ENCODE data around the gene CACNA2D3. TPM values are rescaled to one million over a fixed set of nuclear protein-coding genes. Genes with fewer than 3 reads are reported as not detected.

The CACNA2D3 gene
- total RNA-seq, 2 experiments from 2014 or later, result not detected

DNA sequence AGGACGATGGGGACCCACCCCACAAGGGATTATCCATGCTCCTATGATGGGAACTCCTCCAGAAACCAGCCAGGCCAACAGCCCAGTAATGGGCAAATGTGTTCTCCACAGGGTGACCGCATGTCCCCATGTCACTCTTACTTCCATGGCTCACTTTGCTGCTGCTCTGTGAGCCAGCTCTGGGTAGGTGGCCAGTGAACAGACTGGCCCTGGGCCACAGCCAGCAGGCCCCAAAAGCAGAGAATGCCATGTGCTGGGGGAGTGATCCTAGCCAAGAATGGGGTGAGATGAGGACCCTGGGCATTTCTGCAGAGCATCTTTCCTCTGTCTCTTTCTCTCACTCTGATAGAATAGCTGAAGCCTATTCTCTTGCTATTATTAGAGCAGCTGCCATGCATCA is 414.1 kb downstream of the CACNA2D3 start:
- ChIA-PET CTCF (ENCODE audit: unreplicated experiment) (no interaction called here), POLR2A (no interaction called here)
- Histone ChIP-seq H3K79me2 (ENCODE audit: insufficient read depth, low read depth, low read length) (no peaks in the 10 kb centered on the region), H3K4me3 (ENCODE audit: low read depth, low read length, poor library complexity, severe bottlenecking) (no peak overlapping the region), H3K9me3 (ENCODE audit: low read length) (no peaks in the 10 kb centered on the region), H3K27ac (ENCODE audit: low read depth, low read length, poor library complexity, severe bottlenecking) (no peak overlapping the region), H2AFZ (ENCODE audit: low read length) (no peak overlapping the region), H3K4me2 (ENCODE audit: low read length) (no peak overlapping the region), H3K9me2 (ENCODE audit: insufficient read depth, low read length) (no peaks in the 10 kb centered on the region), H4K20me1 (ENCODE audit: insufficient read depth, low read length) (no peaks in the 10 kb centered on the region), H3K36me3 (ENCODE audit: insufficient read depth, low read length) (no peaks in the 10 kb centered on the region), H3K4me1 (ENCODE audit: insufficient read depth, low read length, poor library complexity, severe bottlenecking) (no peaks in the 10 kb centered on the region)
- TF ChIP-seq, protein P1, sequence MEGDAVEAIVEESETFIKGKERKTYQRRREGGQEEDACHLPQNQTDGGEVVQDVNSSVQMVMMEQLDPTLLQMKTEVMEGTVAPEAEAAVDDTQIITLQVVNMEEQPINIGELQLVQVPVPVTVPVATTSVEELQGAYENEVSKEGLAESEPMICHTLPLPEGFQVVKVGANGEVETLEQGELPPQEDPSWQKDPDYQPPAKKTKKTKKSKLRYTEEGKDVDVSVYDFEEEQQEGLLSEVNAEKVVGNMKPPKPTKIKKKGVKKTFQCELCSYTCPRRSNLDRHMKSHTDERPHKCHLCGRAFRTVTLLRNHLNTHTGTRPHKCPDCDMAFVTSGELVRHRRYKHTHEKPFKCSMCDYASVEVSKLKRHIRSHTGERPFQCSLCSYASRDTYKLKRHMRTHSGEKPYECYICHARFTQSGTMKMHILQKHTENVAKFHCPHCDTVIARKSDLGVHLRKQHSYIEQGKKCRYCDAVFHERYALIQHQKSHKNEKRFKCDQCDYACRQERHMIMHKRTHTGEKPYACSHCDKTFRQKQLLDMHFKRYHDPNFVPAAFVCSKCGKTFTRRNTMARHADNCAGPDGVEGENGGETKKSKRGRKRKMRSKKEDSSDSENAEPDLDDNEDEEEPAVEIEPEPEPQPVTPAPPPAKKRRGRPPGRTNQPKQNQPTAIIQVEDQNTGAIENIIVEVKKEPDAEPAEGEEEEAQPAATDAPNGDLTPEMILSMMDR (conservative IDR thresholded peaks at IDR 0.05; ENCODE audit: low read length), result no peak
- TF ChIP-seq EZH2phosphoT487 (IDR thresholded peaks at IDR 0.05; ENCODE audit: borderline replicate concordance, low read depth, low read length), result no peak
- BruUV-seq (replicated peaks), result no TSS peak
- intact Hi-C loops (cut with micrococcal nuclease; ENCODE audit: unreplicated experiment), result no loop called here
- no peak for DNase-seq (ENCODE audit: low spot score)

DNA sequence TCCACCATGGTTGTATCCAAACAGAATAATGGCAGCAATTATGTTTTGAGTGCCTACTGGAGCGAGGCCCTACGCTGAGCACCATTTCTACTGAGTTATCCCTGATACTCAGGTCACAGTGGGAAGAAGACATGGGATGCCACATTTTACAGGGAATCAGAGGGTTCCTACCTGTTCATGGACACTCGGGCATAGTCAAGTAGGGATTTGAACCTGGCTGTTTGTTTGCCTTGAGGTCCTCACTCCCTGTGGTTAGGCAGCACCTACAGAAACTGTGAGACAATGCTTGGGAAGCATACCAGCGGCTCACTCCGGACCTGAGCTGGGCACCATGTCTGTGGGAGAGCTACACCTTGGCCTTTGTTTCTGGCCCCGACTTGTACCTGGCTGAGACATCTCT is 415.2 kb downstream of the CACNA2D3 start:
- Histone ChIP-seq H3K9me2 (ENCODE audit: insufficient read depth, low read length) (no peaks in the 10 kb centered on the region), H3K27ac (ENCODE audit: low read depth, low read length, poor library complexity, severe bottlenecking) (no peak overlapping the region), H3K4me1 (ENCODE audit: insufficient read depth, low read length, poor library complexity, severe bottlenecking) (no peaks in the 10 kb centered on the region), H3K79me2 (ENCODE audit: insufficient read depth, low read depth, low read length) (no peaks in the 10 kb centered on the region), H3K4me2 (ENCODE audit: low read length) (no peak overlapping the region), H3K9me3 (ENCODE audit: low read length) (no peaks in the 10 kb centered on the region), H4K20me1 (ENCODE audit: insufficient read depth, low read length) (no peaks in the 10 kb centered on the region), H3K36me3 (ENCODE audit: insufficient read depth, low read length) (no peaks in the 10 kb centered on the region), H2AFZ (ENCODE audit: low read length) (no peak overlapping the region), H3K4me3 (ENCODE audit: low read depth, low read length, poor library complexity, severe bottlenecking) (no peak overlapping the region)
- TF ChIP-seq, protein P1 (conservative IDR thresholded peaks at IDR 0.05; ENCODE audit: low read length), result no peak
- no peak for TF ChIP-seq EZH2phosphoT487 (IDR thresholded peaks at IDR 0.05; ENCODE audit: borderline replicate concordance, low read depth, low read length)
- no peak for DNase-seq (ENCODE audit: low spot score)
- POLR2A ChIA-PET, result no interaction called here
- intact Hi-C loops (cut with micrococcal nuclease; ENCODE audit: unreplicated experiment), result no loop called here
- CTCF ChIA-PET (ENCODE audit: unreplicated experiment), result no interaction called here
- no TSS peak for BruUV-seq (replicated peaks)

DNA sequence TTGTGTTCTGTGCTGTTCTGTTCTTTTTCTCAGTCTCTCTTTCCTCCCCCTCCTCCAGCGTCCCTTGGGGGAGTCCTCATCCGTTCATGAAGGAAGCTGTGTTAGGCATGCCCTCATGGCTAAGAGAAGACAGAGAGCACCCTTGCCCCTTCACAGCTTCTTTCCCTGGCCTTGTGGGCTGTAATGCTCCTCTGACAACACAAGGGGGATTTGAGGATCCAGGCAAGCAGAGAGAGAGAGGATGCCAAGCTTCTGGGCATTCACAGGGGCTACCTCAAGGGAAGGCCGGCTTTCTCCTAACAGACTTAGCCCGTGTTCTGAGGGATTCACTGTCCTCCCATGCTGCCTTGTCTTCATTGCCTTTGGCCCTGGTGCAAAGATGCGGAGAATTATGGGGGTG is 416.0 kb downstream of the CACNA2D3 start:
- Histone ChIP-seq H3K79me2 (ENCODE audit: insufficient read depth, low read depth, low read length) (no peaks in the 10 kb centered on the region), H3K9me2 (ENCODE audit: insufficient read depth, low read length) (no peaks in the 10 kb centered on the region)
- CTCF ChIA-PET (ENCODE audit: unreplicated experiment), result no interaction called here

More for the DNA sequence above, 416.0 kb downstream of the CACNA2D3 start:
- Histone ChIP-seq H3K4me3 (ENCODE audit: low read depth, low read length, poor library complexity, severe bottlenecking) (no peak overlapping the region), H3K4me1 (ENCODE audit: insufficient read depth, low read length, poor library complexity, severe bottlenecking) (no peaks in the 10 kb centered on the region), H3K27ac (ENCODE audit: low read depth, low read length, poor library complexity, severe bottlenecking) (no peak overlapping the region), H3K4me2 (ENCODE audit: low read length) (no peak overlapping the region), H3K9me3 (ENCODE audit: low read length) (no peaks in the 10 kb centered on the region), H4K20me1 (ENCODE audit: insufficient read depth, low read length) (no peaks in the 10 kb centered on the region), H2AFZ (ENCODE audit: low read length) (no peak overlapping the region), H3K36me3 (ENCODE audit: insufficient read depth, low read length) (no peaks in the 10 kb centered on the region)
- POLR2A ChIA-PET, result interaction anchor here (0.5 kb wide), 1 partner anchor 108 kb away, joined by 3 read pairs; no protein-coding TSS in a partner anchor
- no peak for DNase-seq (ENCODE audit: low spot score)
- no TSS peak for BruUV-seq (replicated peaks)
- intact Hi-C loops (cut with micrococcal nuclease; ENCODE audit: unreplicated experiment), result no loop called here
- TF ChIP-seq EZH2phosphoT487 (IDR thresholded peaks at IDR 0.05; ENCODE audit: borderline replicate concordance, low read depth, low read length), result no peak
- TF ChIP-seq, protein P1 (conservative IDR thresholded peaks at IDR 0.05; ENCODE audit: low read length), result 0 out of 2 replicates have a peak, but pooled peaks have one; percentile 14
